AG04450 (cell line): Measurements from ENCODE around the gene LHFPL3. TPM values are rescaled to one million over a fixed set of nuclear protein-coding genes. Genes with fewer than 3 reads are reported as not detected.

ENCODE experiments used
- CTCF ChIA-PET: fragments of 300-600, 350-600 bp; formaldehyde crosslinking; extraction: SDS; loops from one replicate; lab custom pipeline; 2022; ENCODE audit warnings: antibody characterized with exemption, inconsistent platforms; lab: Charles Lee
- POLR2A ChIA-PET: fragments of 350-600 bp; formaldehyde crosslinking; extraction: SDS; loops from one replicate; lab custom pipeline; 2021; ENCODE audit warnings: antibody characterized with exemption, inconsistent platforms; lab: Yijun Ruan, JAX
- DNase-seq: peaks from one replicate; pipeline ENCODE4 v3.0.0-alpha.2; 2011; ENCODE audit warnings: low read depth, low spot score
- H3K27ac ChIP-seq: one replicate; pipeline ENCODE4 v1.5.1; 2012; ENCODE audit warnings: low read depth, low read length, control low read depth
- H3K27me3 ChIP-seq: one replicate; pipeline ENCODE4 v1.6.0; 2012; ENCODE audit warnings: low read length; ENCODE audit not compliant: control insufficient read depth, insufficient read depth
- H3K4me3 ChIP-seq: 2 replicates; pipeline ENCODE4 v1.5.1; 2011; ENCODE audit warnings: mild to moderate bottlenecking, low read depth, low read length, control low read depth
- H3K9me3 ChIP-seq: 2 replicates; pipeline ENCODE4 v1.5.1; 2012; ENCODE audit warnings: low read length; ENCODE audit not compliant: control insufficient read depth, insufficient read depth
- polyA plus RNA-seq: library from polyadenylated mRNA; depleted of rRNA; stranded (reverse); fragments of >200 nt; gene quantifications from 2 replicates; pipeline ENCODE4 v1.2.3, GENCODE V29; 2011
- TF ChIP-seq, protein P1 (sequence below): IDR thresholded peaks from 2 replicates; pipeline ENCODE4 v1.5.1; 2011; ENCODE audit warnings: low read depth, low read length, control low read depth, inconsistent platforms

LHFPL3 gene
- polyA plus RNA-seq, 1 experiment = not detected

GRCh38 chr7:104809906-104810305 lies 481.5 kb downstream of the LHFPL3 start:
- H3K9me3 ChIP-seq = no peaks in the 10 kb centered on the region; the same call in 1 of the 2 replicates
- ChIA-PET POLR2A (no interaction called here), CTCF (no interaction called here)
- no peak overlapping the region for H3K4me3 ChIP-seq
- TF ChIP-seq, protein P1, sequence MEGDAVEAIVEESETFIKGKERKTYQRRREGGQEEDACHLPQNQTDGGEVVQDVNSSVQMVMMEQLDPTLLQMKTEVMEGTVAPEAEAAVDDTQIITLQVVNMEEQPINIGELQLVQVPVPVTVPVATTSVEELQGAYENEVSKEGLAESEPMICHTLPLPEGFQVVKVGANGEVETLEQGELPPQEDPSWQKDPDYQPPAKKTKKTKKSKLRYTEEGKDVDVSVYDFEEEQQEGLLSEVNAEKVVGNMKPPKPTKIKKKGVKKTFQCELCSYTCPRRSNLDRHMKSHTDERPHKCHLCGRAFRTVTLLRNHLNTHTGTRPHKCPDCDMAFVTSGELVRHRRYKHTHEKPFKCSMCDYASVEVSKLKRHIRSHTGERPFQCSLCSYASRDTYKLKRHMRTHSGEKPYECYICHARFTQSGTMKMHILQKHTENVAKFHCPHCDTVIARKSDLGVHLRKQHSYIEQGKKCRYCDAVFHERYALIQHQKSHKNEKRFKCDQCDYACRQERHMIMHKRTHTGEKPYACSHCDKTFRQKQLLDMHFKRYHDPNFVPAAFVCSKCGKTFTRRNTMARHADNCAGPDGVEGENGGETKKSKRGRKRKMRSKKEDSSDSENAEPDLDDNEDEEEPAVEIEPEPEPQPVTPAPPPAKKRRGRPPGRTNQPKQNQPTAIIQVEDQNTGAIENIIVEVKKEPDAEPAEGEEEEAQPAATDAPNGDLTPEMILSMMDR = no peak
- no peak for DNase-seq
- H3K27me3 ChIP-seq = no peaks in the 10 kb centered on the region
- no peak overlapping the region for H3K27ac ChIP-seq

GRCh38 chr7:104814126-104814525 lies 485.7 kb downstream of the LHFPL3 start:
- H3K27me3 ChIP-seq = no peaks in the 10 kb centered on the region
- POLR2A ChIA-PET = no interaction called here
- CTCF ChIA-PET = interaction anchor here (1.0 kb wide), 1 partner anchor 34 kb away, joined by 3 read pairs; no protein-coding TSS in a partner anchor

GRCh38 chr7:104814671-104815400 lies 486.4 kb downstream of the LHFPL3 start:
- ChIA-PET POLR2A (no interaction called here), CTCF (no interaction called here)
- TF ChIP-seq, protein P1 = no peak
- Histone ChIP-seq H3K4me3 (no peak overlapping the region), H3K27ac (no peak overlapping the region), H3K27me3 (no peaks in the 10 kb centered on the region), H3K9me3 (no peaks in the 10 kb centered on the region; the same call in 1 of the 2 replicates)
- DNase-seq = no peak

More at GRCh38 chr7:104814126-104814525, 485.7 kb downstream of the LHFPL3 start:
- Histone ChIP-seq H3K4me3 (no peak overlapping the region), H3K27ac (no peak overlapping the region), H3K9me3 (no peaks in the 10 kb centered on the region; the same call in 1 of the 2 replicates)
- TF ChIP-seq, protein P1 = no peak
- DNase-seq = no peak

- DNase-seq = no peak
- no peak overlapping the region for H3K4me3 ChIP-seq
- ChIA-PET POLR2A (no interaction called here), CTCF (interaction anchor here (1.3 kb wide), 1 partner anchor 31 kb away, joined by 4 read pairs; no protein-coding TSS in a partner anchor)
- TF ChIP-seq, protein P1 = no peak
- no peaks in the 10 kb centered on the region; the same call in 1 of the 2 replicates for H3K9me3 ChIP-seq
- H3K27me3 ChIP-seq = peaks cover 3% of the 10 kb centered on the region
- no peak overlapping the region for H3K27ac ChIP-seq
Measured at GRCh38 chr7:104816537-104816936, 488.1 kb downstream of the LHFPL3 start.
